Kidney (tissue), 14 donors: ENCODE results near the gene CMTM4. TPM values are rescaled to one million over a fixed set of nuclear protein-coding genes. Genes with fewer than 3 reads are reported as not detected.
A peak's percentile ranks its signal among the peaks of the same experiment; 100 is the strongest.

ENCODE experiments used
- DNase-seq, 5 donors: peaks; one replicate each; pipeline ENCODE4 v3.0.0-alpha.2; 2013 to 2020
- FAIRE-seq: peaks from 2 replicates; lab custom pipeline; 2012; peaks lifted over from hg19 to GRCh38; lab: Jason Lieb, UNC
- H3K27ac ChIP-seq, 2 donors: one replicate each; pipeline ENCODE4 v1.7.0; 2013; ENCODE audit warnings: low read depth in 2 of 2, low read length in 2 of 2, inconsistent platforms in 1 of 2
- H3K27me3 ChIP-seq: one replicate; pipeline ENCODE4 v1.7.1; 2013; ENCODE audit warnings: low read length, inconsistent platforms; ENCODE audit not compliant: control insufficient read depth, insufficient read depth
- H3K36me3 ChIP-seq, 3 donors: one replicate each; pipeline versions ENCODE4 v1.7.0 to v1.7.1; 2013; ENCODE audit warnings: low read length in 3 of 3, control low read depth in 1 of 3, inconsistent platforms in 1 of 3; ENCODE audit not compliant: insufficient read depth in 3 of 3, control insufficient read depth in 2 of 3
- H3K4me1 ChIP-seq, 3 donors: one replicate each; pipeline versions ENCODE4 v1.7.0 to v1.7.1; 2013; ENCODE audit warnings: low read length in 3 of 3, inconsistent platforms in 1 of 3, low read depth in 1 of 3; ENCODE audit not compliant: control insufficient read depth in 2 of 3, insufficient read depth in 2 of 3
- H3K4me3 ChIP-seq, 3 donors: one replicate each; pipeline versions ENCODE4 v1.7.0 to v1.8.1; 2013; ENCODE audit warnings: low read length in 3 of 3, control low read depth in 1 of 3, inconsistent platforms in 1 of 3
- H3K9ac ChIP-seq, 3 donors: one replicate each; pipeline versions ENCODE4 v1.7.0 to v1.7.1; 2013; ENCODE audit warnings: low read length in 3 of 3, control low read depth in 1 of 3, inconsistent platforms in 1 of 3
- H3K9me3 ChIP-seq, 3 donors: one replicate each; pipeline versions ENCODE4 v1.7.0 to v1.7.1; 2013; ENCODE audit warnings: low read length in 3 of 3, control low read depth in 1 of 3, inconsistent platforms in 1 of 3; ENCODE audit not compliant: control insufficient read depth in 2 of 3, insufficient read depth in 1 of 3
- intact Hi-C: fragments of 100-400 bp; cut with DNase I; formaldehyde crosslinking; loops from one replicate; pipeline ENCODE4 v1.11.1; 2022
- polyA plus RNA-seq: library from polyadenylated mRNA; stranded (reverse); fragments of 350-450 nt; fragmentation: Illumina TruSeq; extraction: RNeasy Lipid Tissue Mini Kit (QIAGEN cat#74804); gene quantifications from one replicate; pipeline ENCODE4 v1.2.3, GENCODE V29; 2014; ENCODE audit warnings: low read depth, low replicate concordance; ENCODE audit not compliant: insufficient read depth
- total RNA-seq: library from RNA; stranded (reverse); fragmentation: NEBNext Ultra II Directional; extraction: Animal tissue kit (Norgen Biotek cat#: 25700); gene quantifications from one replicate; pipeline ENCODE4 v1.2.1, GENCODE V29; 2021
- TF ChIP-seq, protein P1 (sequence below): IDR thresholded peaks from 3 replicates; pipeline ENCODE4 v1.5.1; 2012; ENCODE audit warnings: mild to moderate bottlenecking, moderate library complexity, borderline replicate concordance; ENCODE audit not compliant: insufficient read depth; ENCODE audit errors: extremely low read depth
- donor health status: control.
- donor health status: control.
- donor health status: control.
- donor health status: control.
- donor health status: control.
- donor health status: DM: yes; HTN: yes; CAD: no.
- donor health status: Normal renal cell carcinoma (clear cell type).

CMTM4 gene
- total and polyA plus RNA-seq, 2 donors from 2014 or later, result 43.2 to 82.2 TPM

GRCh38 chr16:66728117-66728787, 31.7 kb upstream of the CMTM4 start:
- H3K4me1 ChIP-seq, result no peaks in the 10 kb centered on the region
- intact Hi-C loops, result loop anchor here (10.0 kb wide), 1 partner anchor 137 kb away; no protein-coding TSS in a partner anchor
- H3K9me3 ChIP-seq, result no peaks in the 10 kb centered on the region
- H3K36me3 ChIP-seq, result peaks cover 16 to 63% (median 45%) of the 10 kb centered on the region in 3 donors
- DNase-seq (peak in 2 of 5 donors; percentile 53 to 69), FAIRE-seq (peak; percentile 76)
- no peak overlapping the region for H3K4me3 ChIP-seq
- TF ChIP-seq, protein P1, sequence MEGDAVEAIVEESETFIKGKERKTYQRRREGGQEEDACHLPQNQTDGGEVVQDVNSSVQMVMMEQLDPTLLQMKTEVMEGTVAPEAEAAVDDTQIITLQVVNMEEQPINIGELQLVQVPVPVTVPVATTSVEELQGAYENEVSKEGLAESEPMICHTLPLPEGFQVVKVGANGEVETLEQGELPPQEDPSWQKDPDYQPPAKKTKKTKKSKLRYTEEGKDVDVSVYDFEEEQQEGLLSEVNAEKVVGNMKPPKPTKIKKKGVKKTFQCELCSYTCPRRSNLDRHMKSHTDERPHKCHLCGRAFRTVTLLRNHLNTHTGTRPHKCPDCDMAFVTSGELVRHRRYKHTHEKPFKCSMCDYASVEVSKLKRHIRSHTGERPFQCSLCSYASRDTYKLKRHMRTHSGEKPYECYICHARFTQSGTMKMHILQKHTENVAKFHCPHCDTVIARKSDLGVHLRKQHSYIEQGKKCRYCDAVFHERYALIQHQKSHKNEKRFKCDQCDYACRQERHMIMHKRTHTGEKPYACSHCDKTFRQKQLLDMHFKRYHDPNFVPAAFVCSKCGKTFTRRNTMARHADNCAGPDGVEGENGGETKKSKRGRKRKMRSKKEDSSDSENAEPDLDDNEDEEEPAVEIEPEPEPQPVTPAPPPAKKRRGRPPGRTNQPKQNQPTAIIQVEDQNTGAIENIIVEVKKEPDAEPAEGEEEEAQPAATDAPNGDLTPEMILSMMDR, result peak; percentile 52
- H3K9ac ChIP-seq, result no peak overlapping the region
- no peak overlapping the region for H3K27ac ChIP-seq
- H3K27me3 ChIP-seq, result no peaks in the 10 kb centered on the region

GRCh38 chr16:66720766-66721165, 24.2 kb upstream of the CMTM4 start:
- Histone ChIP-seq H3K4me1 (no peaks in the 10 kb centered on the region), H3K27me3 (no peaks in the 10 kb centered on the region), H3K27ac (no peak overlapping the region), H3K4me3 (no peak overlapping the region), H3K36me3 (peaks cover 12 to 20% (median 14%) of the 10 kb centered on the region in 3 donors), H3K9me3 (no peaks in the 10 kb centered on the region), H3K9ac (no peak overlapping the region)
- FAIRE-seq, result no peak
- TF ChIP-seq, protein P1, result no peak
- intact Hi-C loops, result loop anchor here (10.0 kb wide), 1 partner anchor 144 kb away; no protein-coding TSS in a partner anchor
- DNase-seq, result no peak

- no peaks in the 10 kb centered on the region for H3K27me3 ChIP-seq
- FAIRE-seq (no peak), DNase-seq (no peak)
- peaks cover 0 to 3% (median 0%) of the 10 kb centered on the region in 3 donors for H3K4me1 ChIP-seq
- TF ChIP-seq, protein P1, result no peak
- H3K9ac ChIP-seq, result no peak overlapping the region
- H3K9me3 ChIP-seq, result no peaks in the 10 kb centered on the region
- no peak overlapping the region for H3K4me3 ChIP-seq
- intact Hi-C loops, result no loop called here
- peaks cover 7 to 10% (median 9%) of the 10 kb centered on the region in 3 donors for H3K36me3 ChIP-seq
- H3K27ac ChIP-seq, result no peak overlapping the region
Observed at GRCh38 chr16:66719246-66719645, 22.7 kb upstream of the CMTM4 start.
